NB4 (cell line): ENCODE results near the gene CDHR5.

Source experiments
- DNase-seq: peaks from one replicate; pipeline ENCODE4 v3.0.0; 2010; ENCODE audit warnings: low read depth
- H3K4me3 ChIP-seq: one replicate; pipeline ENCODE4 v1.5.1; 2011; ENCODE audit warnings: mild to moderate bottlenecking, low read depth, low read length, moderate library complexity
- CTCF ChIP-seq: IDR thresholded peaks from one replicate; pipeline ENCODE4 v1.5.1; 2012; ENCODE audit warnings: low read depth, low read length
- MYC ChIP-seq: IDR thresholded peaks from 2 replicates; pipeline ENCODE4 v1.6.1; 2011; ENCODE audit warnings: low read depth, low read length
- POLR2A ChIP-seq: IDR thresholded peaks from 2 replicates; pipeline ENCODE4 v1.6.1; 2011; ENCODE audit warnings: mild to moderate bottlenecking; ENCODE audit not compliant: insufficient read length; ENCODE audit errors: extremely low read depth
- TF ChIP-seq, protein P1 (sequence below): IDR thresholded peaks from 2 replicates; pipeline ENCODE4 v1.6.1; 2011; ENCODE audit warnings: low read depth, low read length

Gene CDHR5

DNA sequence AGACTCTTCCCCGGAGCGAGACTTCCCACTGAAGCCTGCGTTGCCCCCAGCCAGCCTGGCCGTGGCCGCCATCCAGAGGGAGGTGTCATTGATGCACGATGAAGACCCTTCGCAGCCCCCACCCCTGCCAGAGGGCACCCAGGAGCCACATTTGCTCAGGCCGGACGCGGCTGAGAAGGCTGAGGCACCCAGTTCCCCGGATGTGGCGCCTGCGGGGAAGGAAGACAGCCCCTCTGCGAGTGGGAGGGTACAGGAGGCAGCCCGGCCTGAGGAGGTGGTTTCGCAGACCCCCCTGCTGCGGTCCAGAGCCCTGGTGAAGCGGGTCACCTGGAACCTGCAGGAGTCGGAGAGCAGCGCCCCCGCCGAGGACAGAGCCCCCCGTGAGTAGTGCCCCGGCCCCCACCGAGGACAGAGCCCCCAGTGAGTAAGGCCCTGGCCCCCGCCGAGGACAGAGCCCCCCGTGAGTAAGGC, 15.4 kb downstream of the CDHR5 start:
- no peak for TF ChIP-seq CTCF
- TF ChIP-seq, protein P1, sequence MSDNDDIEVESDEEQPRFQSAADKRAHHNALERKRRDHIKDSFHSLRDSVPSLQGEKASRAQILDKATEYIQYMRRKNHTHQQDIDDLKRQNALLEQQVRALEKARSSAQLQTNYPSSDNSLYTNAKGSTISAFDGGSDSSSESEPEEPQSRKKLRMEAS: no peak
- no peak for TF ChIP-seq POLR2A
- no peak for TF ChIP-seq MYC
- DNase-seq: no peak
- H3K4me3 ChIP-seq: no peak overlapping the region

DNA sequence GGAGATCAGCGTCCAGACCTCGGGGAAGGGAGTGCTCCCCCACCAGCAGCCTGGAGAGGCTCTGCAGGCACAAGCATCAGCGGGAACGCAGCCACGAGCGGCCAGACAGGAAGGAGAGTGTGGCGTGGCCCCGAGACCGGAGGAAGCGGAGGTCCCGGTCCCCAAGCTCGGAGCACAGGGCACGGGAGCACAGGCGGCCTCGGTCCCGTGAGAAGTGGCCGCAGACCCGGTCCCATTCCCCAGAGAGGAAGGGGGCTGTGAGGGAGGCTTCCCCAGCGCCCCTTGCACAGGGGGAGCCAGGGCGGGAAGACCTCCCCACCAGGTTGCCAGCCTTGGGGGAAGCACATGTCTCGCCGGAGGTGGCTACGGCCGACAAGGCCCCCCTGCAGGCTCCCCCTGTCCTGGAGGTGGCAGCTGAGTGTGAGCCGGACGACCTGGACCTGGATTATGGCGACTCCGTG, 15.9 kb downstream of the CDHR5 start:
- no peak for DNase-seq
- TF ChIP-seq POLR2A: no peak
- no peak overlapping the region for H3K4me3 ChIP-seq

DNA sequence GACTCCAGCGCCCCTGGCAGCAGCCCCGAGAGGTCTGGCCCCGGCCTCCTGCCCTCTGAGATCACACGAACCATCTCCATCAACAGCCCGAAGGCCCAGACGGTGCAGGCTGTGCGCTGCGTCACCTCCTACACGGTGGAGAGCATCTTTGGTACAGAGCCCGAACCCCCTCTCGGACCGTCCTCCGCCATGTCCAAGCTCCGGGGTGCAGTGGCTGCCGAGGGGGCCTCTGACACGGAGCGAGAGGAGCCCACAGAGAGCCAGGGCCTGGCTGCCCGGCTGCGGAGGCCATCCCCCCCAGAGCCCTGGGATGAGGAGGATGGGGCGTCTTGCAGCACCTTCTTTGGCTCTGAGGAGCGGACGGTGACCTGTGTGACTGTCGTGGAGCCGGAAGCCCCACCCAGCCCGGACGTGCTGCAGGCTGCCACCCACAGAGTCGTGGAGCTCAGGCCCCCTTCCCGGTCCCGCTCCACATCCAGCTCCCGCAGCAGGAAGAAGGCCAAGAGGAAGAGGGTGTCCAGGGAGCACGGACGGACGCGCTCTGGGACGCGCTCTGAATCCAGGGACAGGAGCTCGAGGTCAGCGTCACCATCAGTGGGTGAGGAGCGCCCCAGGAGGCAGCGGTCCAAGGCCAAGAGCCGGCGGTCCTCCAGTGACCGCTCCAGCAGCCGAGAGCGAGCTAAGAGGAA, 16.6 kb downstream of the CDHR5 start:
- no peak for DNase-seq
- H3K4me3 ChIP-seq: no peak overlapping the region
- TF ChIP-seq POLR2A (no peak), MYC (no peak), CTCF (no peak)
- TF ChIP-seq, protein P1: no peak

DNA sequence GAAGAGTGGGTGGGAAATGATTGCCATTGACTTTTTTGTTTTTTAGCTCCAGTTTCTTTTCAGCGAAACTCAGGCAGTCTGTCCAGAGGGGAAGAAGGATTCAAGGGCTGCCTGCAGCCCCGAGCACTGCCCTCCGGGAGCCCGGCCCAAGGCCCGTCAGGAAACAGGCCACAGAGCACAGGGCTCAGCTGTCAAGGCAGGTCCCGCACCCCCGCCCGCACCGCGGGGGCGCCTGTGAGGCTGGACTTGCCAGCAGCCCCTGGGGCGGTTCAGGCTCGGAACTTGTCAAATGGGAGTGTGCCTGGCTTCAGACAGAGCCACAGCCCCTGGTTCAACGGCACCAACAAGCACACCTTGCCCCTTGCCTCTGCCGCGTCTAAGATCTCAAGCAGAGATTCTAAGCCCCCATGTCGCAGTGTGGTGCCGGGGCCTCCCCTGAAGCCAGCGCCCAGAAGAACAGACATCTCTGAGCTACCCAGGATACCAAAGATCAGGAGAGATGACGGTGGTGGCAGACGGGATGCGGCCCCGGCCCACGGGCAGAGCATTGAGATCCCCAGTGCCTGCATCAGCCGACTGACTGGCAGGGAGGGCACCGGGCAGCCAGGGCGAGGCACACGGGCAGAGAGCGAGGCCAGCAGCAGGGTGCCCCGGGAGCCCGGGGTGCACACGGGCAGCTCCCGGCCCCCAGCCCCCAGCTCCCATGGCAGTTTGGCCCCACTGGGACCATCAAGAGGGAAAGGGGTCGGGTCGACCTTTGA, 17.6 kb downstream of the CDHR5 start:
- TF ChIP-seq MYC: no peak
- TF ChIP-seq, protein P1: no peak
- TF ChIP-seq CTCF: no peak
- TF ChIP-seq POLR2A: no peak

GRCh38 chr11:606245-606644, 18.5 kb downstream of the CDHR5 start:
- DNase-seq: no peak
- TF ChIP-seq, protein P1: no peak
- no peak for TF ChIP-seq MYC
- TF ChIP-seq CTCF: no peak
- TF ChIP-seq POLR2A: no peak
- H3K4me3 ChIP-seq: no peak overlapping the region

More for the DNA sequence above, 17.6 kb downstream of the CDHR5 start:
- no peak for DNase-seq
- no peak overlapping the region for H3K4me3 ChIP-seq

- TF ChIP-seq, protein P1: no peak
- TF ChIP-seq POLR2A (no peak), MYC (no peak)
- H3K4me3 ChIP-seq: no peak overlapping the region
- DNase-seq: no peak
Measured at GRCh38 chr11:605286-606129, 19.2 kb downstream of the CDHR5 start.
